PC-9 (cell line): ENCODE results near the gene SLC25A34.

ENCODE experiments used
- CTCF ChIP-seq: fragments of 200-600 bp; sonication (generic); conservative IDR thresholded peaks from 2 replicates; pipeline ENCODE4 v1.6.1; 2017; ENCODE audit warnings: mixed run types, antibody characterized with exemption, mild to moderate bottlenecking, moderate library complexity
- EZH2 ChIP-seq: fragments of 200-600 bp; sonication (generic); IDR thresholded peaks from 2 replicates; pipeline ENCODE4 v1.8.0; 2017; ENCODE audit warnings: antibody characterized with exemption, low read depth

- TF ChIP-seq CTCF, result no peak
- no peak for TF ChIP-seq EZH2
Measured at GRCh38 chr1:15727424-15727823, 8.6 kb upstream of the SLC25A34 start.
